Measurements from ENCODE around the gene DNAJC21.
A peak's percentile ranks its signal among the peaks of the same experiment; 100 is the strongest.

Gene DNAJC21

GRCh38 chr5:34928267-34928666 lies 1.1 kb upstream of the DNAJC21 start:
- DNase-seq (ENCODE audit: low read depth), result no peak
- no peak for TF ChIP-seq CTCF (IDR thresholded peaks at IDR 0.05; ENCODE audit: low read depth, low read length, missing control alignments)
- H3K4me3 ChIP-seq (ENCODE audit: low read depth, low read length), result no peak overlapping the region

GRCh38 chr5:34929720-34930461 lies 532 bp downstream of the DNAJC21 start:
- H3K4me3 ChIP-seq (ENCODE audit: low read depth, low read length), result peak overlapping the region; percentile 98

GRCh38 chr5:34930462-34930844 lies 1.1 kb downstream of the DNAJC21 start:
- no peak for TF ChIP-seq CTCF (IDR thresholded peaks at IDR 0.05; ENCODE audit: low read depth, low read length, missing control alignments)
- peak overlapping the region; percentile 98 for H3K4me3 ChIP-seq (ENCODE audit: low read depth, low read length)
- no peak for DNase-seq (ENCODE audit: low read depth)

More at GRCh38 chr5:34929720-34930461, 532 bp downstream of the DNAJC21 start:
- DNase-seq (ENCODE audit: low read depth), result peak; percentile 59
- no peak for TF ChIP-seq CTCF (IDR thresholded peaks at IDR 0.05; ENCODE audit: low read depth, low read length, missing control alignments)

GRCh38 chr5:34930870-34931269 lies 1.5 kb downstream of the DNAJC21 start:
- peak overlapping the region; percentile 98 for H3K4me3 ChIP-seq (ENCODE audit: low read depth, low read length)
- no peak for DNase-seq (ENCODE audit: low read depth)
- no peak for TF ChIP-seq CTCF (IDR thresholded peaks at IDR 0.05; ENCODE audit: low read depth, low read length, missing control alignments)

- no peak for TF ChIP-seq CTCF (IDR thresholded peaks at IDR 0.05; ENCODE audit: low read depth, low read length, missing control alignments)
- no peak for DNase-seq (ENCODE audit: low read depth)
- no peak overlapping the region for H3K4me3 ChIP-seq (ENCODE audit: low read depth, low read length)
Observed at GRCh38 chr5:34932947-34933346, 3.6 kb downstream of the DNAJC21 start.

- DNase-seq (ENCODE audit: low read depth), result no peak
- no peak for TF ChIP-seq CTCF (IDR thresholded peaks at IDR 0.05; ENCODE audit: low read depth, low read length, missing control alignments)
- H3K4me3 ChIP-seq (ENCODE audit: low read depth, low read length), result no peak overlapping the region
Observed at GRCh38 chr5:34941936-34942335, 12.6 kb downstream of the DNAJC21 start.

- H3K4me3 ChIP-seq (ENCODE audit: low read depth, low read length), result no peak overlapping the region
- TF ChIP-seq CTCF (IDR thresholded peaks at IDR 0.05; ENCODE audit: low read depth, low read length, missing control alignments), result no peak
- no peak for DNase-seq (ENCODE audit: low read depth)
Observed at GRCh38 chr5:34944044-34944443, 14.7 kb downstream of the DNAJC21 start.
